Measurements from ENCODE around the gene SDK1.
A peak's percentile ranks its signal among the peaks of the same experiment; 100 is the strongest.

SDK1 gene

GRCh38 chr7:4074407-4074806 lies 773.4 kb downstream of the SDK1 start:
- H3K27ac ChIP-seq: no peak overlapping the region
- H3K9me3 ChIP-seq (ENCODE audit: severe bottlenecking): no peaks in the 10 kb centered on the region
- H3K27me3 ChIP-seq (ENCODE audit: insufficient read depth, low read depth, severe bottlenecking): no peaks in the 10 kb centered on the region
- no peak for TF ChIP-seq CTCF (IDR thresholded peaks at IDR 0.05; ENCODE audit: low read depth, low read length)
- DNase-seq: no peak
- no peak overlapping the region for H3K4me3 ChIP-seq (ENCODE audit: low read depth, low read length)
- no peaks in the 10 kb centered on the region; the same call in 1 of the 2 replicates for H3K36me3 ChIP-seq

GRCh38 chr7:4074994-4075393 lies 773.9 kb downstream of the SDK1 start:
- TF ChIP-seq CTCF (IDR thresholded peaks at IDR 0.05; ENCODE audit: low read depth, low read length): 0 out of 2 replicates have a peak, but pooled peaks have one; percentile 3
- Histone ChIP-seq H3K4me3 (ENCODE audit: low read depth, low read length) (no peak overlapping the region), H3K27ac (no peak overlapping the region), H3K36me3 (no peaks in the 10 kb centered on the region; the same call in 1 of the 2 replicates), H3K9me3 (ENCODE audit: severe bottlenecking) (no peaks in the 10 kb centered on the region), H3K27me3 (ENCODE audit: insufficient read depth, low read depth, severe bottlenecking) (no peaks in the 10 kb centered on the region)
- DNase-seq: no peak

GRCh38 chr7:4076701-4077294 lies 775.7 kb downstream of the SDK1 start:
- Histone ChIP-seq H3K27me3 (ENCODE audit: insufficient read depth, low read depth, severe bottlenecking) (no peaks in the 10 kb centered on the region), H3K27ac (no peak overlapping the region), H3K9me3 (ENCODE audit: severe bottlenecking) (no peaks in the 10 kb centered on the region), H3K36me3 (no peaks in the 10 kb centered on the region; the same call in 1 of the 2 replicates), H3K4me3 (ENCODE audit: low read depth, low read length) (no peak overlapping the region)
- no peak for DNase-seq
- no peak for TF ChIP-seq CTCF (IDR thresholded peaks at IDR 0.05; ENCODE audit: low read depth, low read length)

GRCh38 chr7:4077980-4078379 lies 776.9 kb downstream of the SDK1 start:
- TF ChIP-seq CTCF (IDR thresholded peaks at IDR 0.05; ENCODE audit: low read depth, low read length): no peak
- Histone ChIP-seq H3K4me3 (ENCODE audit: low read depth, low read length) (no peak overlapping the region), H3K36me3 (no peaks in the 10 kb centered on the region; the same call in 1 of the 2 replicates), H3K9me3 (ENCODE audit: severe bottlenecking) (no peaks in the 10 kb centered on the region), H3K27ac (no peak overlapping the region), H3K27me3 (ENCODE audit: insufficient read depth, low read depth, severe bottlenecking) (no peaks in the 10 kb centered on the region)
- no peak for DNase-seq

GRCh38 chr7:4078580-4078979 lies 777.5 kb downstream of the SDK1 start:
- Histone ChIP-seq H3K27ac (no peak overlapping the region), H3K4me3 (ENCODE audit: low read depth, low read length) (no peak overlapping the region), H3K36me3 (no peaks in the 10 kb centered on the region; the same call in 1 of the 2 replicates), H3K9me3 (ENCODE audit: severe bottlenecking) (no peaks in the 10 kb centered on the region), H3K27me3 (ENCODE audit: insufficient read depth, low read depth, severe bottlenecking) (no peaks in the 10 kb centered on the region)
- TF ChIP-seq CTCF (IDR thresholded peaks at IDR 0.05; ENCODE audit: low read depth, low read length): no peak
- DNase-seq: no peak

GRCh38 chr7:4079366-4079765 lies 778.3 kb downstream of the SDK1 start:
- DNase-seq: no peak
- no peak overlapping the region for H3K4me3 ChIP-seq (ENCODE audit: low read depth, low read length)
- no peaks in the 10 kb centered on the region for H3K9me3 ChIP-seq (ENCODE audit: severe bottlenecking)
- H3K36me3 ChIP-seq: no peaks in the 10 kb centered on the region; the same call in 1 of the 2 replicates
- no peaks in the 10 kb centered on the region for H3K27me3 ChIP-seq (ENCODE audit: insufficient read depth, low read depth, severe bottlenecking)
- H3K27ac ChIP-seq: no peak overlapping the region
- no peak for TF ChIP-seq CTCF (IDR thresholded peaks at IDR 0.05; ENCODE audit: low read depth, low read length)
